Middle frontal gyrus (tissue), 1 donor: ENCODE measurements around the gene PSMD13.
"Not testable (repeated sequence)": the region's sequence is repeated elsewhere in the genome, so short reads cannot be mapped to it uniquely, and the experiment has no call there.

Experiments used
- DNase-seq: peaks from one replicate; pipeline ENCODE4 v3.0.0-alpha.2; 2015; ENCODE audit warnings: low spot score; ENCODE audit errors: extremely low spot score

The PSMD13 gene

DNA sequence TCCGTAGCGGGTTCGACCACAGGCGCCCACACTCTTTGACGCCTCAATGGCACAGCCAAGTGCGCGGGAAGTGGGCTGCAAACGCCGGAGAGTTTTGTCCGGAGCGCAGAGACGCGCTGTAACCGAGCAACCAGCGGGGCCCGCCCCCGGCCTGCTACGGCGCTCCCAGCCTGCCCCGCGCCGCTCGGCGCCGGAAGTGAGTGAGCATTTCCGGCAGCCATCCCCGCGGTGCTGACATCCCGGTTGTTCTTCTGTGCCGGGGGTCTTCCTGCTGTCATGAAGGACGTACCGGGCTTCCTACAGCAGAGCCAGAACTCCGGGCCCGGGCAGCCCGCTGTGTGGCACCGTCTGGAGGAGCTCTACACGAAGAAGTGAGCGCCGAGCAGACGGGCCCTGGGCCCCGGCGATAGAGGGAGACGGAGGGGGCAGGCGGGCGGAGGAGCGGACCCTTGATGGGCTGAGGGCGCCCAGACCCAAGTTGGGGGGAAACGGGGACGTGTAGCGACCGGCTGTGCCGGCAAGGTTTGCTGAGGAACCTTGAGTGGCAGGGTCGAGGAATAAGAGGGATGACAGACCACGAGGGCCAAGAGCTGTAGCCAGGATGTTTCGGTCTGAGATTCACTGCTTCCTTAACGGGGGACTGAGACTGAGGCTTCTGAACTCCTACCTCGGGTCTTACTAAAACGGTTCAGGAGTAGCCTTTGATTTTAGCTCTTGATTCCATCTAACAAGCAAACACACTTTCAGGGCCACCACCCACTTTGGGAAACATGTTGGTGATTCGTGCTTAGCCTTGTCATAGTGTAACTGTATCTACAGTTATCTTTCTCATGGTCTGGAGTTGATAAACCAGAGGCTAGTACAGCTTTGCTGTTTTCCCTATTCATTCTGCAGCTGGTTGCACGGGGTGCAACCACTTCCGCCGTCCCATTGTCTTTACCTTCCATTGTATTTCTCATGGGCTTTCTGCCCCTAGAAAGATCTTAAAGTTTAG is at the start of gene PSMD13:
Gene PSMD13 (plus strand): TSS at position 203 of the 994 bp plus-strand sequence. CDS start 74 bp downstream, at position 277.
- DNase-seq, result peak; percentile 56

DNA sequence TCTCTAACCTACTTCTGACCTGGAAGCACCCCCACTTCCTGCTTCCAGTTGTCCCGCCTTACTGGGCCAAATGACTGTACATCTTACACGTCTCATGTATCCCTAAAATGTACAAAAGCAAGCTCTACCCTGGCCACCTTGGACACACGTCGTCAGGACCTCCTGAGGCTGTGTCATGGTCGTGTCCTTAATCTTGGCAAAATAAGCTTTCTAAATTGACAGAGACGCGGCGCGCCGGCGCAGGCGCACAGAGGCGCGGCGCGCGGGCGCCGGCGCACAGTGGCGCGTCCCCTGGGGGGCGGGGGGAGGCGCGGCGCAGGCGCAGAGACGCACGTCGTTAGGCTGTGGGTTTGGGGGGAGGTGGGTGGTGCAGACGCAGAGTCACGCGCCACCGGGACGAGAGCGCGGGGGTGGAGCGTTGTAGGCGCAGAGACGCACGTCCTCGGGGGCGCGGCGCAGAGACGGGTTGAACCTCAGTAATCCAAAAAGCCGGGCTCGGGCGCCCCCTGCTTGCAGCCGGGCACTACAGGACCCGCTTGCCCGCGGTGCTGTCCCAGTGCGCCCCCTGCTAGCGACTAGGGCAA is 47.5 kb upstream of the PSMD13 start:
- not testable (repeated sequence) for DNase-seq

DNA sequence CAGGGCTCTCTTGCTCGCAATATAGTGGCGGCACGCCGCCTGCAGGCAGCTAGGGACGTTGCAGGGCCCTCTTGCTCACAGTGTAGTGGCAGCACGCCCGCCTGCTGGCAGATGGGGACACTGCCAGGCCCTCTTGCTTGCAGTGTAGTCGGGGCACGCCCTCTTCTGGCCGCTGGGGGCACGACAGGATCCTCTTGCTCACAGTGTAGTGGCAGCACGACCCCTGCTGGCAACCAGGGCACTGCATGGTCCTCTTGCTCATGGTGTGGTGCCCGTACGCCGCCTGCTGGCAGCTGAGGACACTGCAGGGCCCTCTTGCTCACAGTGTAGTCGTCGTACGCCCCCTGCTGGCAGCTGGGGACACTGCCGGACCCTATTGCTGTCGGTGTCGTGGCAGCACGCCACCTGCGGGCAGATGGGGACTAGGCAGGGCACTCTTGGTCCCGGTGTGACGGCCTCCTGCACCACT is 46.9 kb upstream of the PSMD13 start:
- DNase-seq, result not testable (repeated sequence)

DNA sequence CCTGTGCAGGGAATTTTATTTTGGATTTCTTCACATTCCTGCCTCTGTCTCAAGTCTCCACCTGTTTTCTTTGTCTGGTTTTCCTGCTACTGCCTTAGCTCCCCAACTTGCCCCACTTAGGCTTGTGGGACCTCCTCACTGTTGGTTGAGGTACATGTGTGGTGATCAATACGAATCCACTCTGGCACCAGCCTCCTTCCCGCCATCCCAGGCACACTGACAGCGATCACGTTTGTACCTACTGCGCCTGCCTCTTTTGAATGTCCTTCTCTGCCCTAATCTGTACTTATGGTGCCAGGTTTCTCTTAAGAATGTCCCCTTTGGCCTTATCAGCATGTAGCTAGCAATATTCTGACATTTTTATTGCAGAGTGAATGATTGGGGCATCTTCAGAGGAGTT is 46.2 kb upstream of the PSMD13 start:
- DNase-seq, result not testable (repeated sequence)

DNA sequence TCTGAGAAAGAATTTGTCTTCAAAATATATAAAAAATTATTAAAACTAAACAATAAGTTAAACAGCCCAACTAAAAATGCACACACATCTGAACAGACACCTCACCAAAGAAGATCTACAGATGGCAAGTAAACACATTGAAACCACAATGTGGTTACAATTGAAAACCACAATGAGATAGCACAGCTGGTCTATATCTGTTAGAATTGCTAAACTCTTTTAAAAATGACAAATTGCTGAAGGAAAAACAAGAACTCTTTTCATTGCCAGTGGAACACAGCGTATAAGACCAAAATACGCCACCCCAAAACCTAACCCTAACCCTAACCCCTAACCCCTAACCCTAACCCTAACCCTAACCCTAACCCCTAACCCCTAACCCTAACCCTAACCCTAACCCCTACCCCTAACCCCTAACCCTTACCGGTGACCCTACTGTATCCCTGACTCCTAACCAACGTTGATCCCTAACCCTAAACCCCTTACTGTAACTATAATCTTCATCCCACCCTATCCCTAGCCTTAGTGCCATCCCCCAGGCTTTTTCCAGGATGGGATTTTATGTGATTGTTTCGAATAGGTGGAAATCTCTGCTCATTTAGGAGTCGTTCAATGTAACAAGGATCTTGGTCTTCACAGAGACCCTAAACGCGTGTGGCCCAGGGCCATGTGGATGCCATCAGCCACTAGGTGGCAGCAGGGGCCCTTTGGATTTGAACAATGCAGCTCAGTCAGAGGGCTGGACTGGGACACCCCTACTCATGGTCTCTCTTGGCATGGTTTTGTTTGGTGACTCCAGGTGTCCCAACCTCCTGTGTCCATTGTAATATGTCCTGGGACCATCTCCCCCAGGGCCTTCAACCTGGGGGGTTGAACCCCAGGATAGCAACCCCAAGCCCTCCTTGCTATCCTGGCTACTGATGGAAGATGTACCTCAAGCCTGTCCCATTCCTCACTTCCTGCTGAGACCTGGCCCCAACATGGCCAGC is 45.0 kb upstream of the PSMD13 start:
- DNase-seq, result not testable (repeated sequence)

DNA sequence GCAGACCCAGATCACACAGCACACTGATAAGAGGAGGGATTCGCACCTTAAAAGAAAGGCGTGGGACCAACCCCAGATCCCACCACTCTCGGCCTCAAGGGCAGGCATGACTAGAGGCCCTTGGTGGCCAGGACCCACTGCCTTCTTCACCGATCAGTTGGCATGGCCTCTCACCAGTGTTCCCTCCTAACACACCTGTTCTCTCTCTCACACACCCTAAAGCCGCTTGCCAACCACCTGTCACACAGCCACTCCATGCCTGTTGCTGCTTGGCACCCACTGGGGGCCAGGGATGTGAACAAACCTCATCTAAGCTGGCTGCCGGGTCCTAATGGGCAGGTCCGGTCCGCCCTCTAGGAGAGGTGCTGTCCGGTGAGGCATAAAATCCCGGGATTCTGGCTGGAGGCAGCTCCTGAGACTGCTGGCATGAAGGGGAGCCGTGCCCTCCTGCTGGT is 44.1 kb upstream of the PSMD13 start, which contains the start of gene SCGB1C1:
Gene SCGB1C1 (plus strand): TSS at position 405 of the 455 bp plus-strand sequence. CDS start 22 bp downstream, at position 427.
- DNase-seq, result not testable (repeated sequence)

DNA sequence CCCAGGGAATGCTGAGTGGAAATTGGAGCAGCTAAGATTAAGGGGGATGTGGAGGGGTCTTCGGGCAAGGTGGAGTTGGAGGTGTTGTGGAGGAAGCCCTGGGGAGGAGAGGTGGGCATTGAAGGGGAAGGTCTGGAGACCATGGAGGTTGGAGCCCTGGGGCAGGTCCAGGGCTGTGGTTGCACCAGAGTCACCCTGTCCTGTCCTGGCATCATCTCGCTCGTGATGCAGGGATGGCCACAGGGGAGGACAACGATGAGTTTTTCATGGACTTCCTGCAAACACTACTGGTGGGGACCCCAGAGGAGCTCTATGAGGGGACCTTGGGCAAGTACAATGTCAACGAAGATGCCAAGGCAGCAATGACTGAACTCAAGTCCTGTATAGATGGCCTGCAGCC is 43.3 kb upstream of the PSMD13 start:
- not testable (repeated sequence) for DNase-seq

DNA sequence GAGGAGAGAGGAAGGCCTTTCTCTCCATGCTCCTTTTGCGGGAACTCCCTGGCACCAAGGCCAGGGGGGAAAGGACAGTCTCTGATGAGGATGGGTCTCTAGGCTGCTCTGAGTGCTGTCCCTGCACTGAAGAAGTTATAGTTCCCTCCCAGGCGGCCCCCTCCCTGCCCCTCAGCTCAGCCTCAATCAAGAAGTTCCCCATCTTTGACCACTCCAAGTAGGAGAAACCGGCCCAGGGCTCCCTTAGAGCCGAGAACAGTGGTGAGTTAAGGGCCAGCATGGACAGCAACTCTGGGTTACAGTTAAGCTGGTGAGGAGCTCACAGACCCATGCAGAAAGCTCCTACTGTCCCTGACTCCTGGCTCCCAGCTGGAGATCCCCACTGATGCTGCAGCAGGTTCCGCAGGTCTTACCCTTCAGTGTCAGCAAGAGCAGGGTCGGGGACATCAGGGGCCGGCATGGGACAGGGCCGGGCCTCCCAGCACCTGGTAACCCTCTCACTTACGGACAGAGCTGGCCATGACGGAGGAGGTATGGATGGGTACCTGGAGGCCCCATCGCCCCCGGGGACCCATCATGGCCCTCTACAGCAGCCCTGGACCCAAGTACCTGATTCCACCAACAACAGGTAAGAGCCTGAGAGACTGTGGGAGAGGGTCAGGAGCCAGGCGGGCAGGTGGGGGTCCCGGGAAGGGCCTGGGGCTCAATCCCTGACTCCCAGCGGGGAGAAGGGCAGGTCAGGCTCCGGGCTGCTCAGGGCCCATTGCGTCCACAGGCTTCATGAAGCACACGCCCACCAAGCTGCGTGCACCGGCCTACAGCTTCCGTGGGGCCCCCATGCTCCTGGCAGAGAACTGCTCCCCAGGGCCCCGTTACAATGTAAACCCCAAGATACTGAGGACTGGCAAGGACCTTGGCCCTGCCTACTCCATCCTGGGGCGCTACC is 39.7 kb upstream of the PSMD13 start:
- no peak for DNase-seq

DNA sequence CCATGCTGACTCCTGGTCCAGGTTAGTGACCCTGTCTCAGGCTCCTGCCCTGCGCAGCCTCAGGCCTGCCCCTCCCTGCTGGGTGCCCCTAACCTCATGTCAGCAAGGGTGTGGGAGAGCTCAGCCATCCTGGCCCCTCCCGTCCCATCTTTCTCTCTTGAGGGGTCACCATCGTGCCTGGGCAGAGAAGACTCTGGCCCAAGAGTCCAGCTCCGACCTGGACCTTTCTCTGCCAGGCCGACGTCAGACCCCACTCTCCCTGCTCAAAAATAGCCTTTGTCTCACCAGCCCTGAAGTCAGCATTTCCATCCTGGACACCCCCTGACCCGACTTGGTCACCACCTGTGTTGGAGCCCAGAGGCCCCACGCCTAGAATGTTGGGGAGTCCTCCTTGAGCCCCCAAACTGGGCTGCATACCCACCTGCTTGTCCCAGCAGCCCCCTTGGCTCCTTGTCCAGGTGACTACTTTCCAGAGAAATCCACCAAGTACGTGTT is 39.0 kb upstream of the PSMD13 start:
- DNase-seq, result no peak

DNA sequence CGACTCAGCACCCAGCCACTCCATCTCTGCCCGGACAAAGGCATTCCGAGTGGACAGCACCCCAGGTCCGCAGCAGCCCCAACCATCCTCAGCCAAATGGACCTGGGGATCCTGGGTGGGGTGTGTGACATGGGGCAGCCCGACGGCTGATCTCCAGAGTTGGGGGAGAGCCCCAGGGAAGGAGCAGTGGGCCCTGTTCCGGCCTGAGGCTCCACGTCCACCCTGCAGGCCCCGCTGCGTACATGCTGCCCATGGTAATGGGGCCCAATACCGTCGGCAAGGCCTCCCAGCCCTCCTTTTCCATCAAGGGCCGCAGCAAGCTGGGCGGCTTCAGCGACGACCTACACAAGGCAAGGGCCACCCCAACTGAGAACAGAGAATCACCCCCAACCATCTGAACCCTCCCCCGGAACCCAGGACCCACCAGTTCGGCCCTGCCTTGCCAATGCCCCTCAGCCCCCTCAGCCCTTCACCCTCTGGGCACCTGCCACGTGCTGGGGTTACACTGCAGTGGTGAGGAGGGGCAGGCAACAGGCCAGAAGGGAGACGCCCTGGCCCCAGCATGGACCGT is 38.5 kb upstream of the PSMD13 start:
- DNase-seq, result no peak

DNA sequence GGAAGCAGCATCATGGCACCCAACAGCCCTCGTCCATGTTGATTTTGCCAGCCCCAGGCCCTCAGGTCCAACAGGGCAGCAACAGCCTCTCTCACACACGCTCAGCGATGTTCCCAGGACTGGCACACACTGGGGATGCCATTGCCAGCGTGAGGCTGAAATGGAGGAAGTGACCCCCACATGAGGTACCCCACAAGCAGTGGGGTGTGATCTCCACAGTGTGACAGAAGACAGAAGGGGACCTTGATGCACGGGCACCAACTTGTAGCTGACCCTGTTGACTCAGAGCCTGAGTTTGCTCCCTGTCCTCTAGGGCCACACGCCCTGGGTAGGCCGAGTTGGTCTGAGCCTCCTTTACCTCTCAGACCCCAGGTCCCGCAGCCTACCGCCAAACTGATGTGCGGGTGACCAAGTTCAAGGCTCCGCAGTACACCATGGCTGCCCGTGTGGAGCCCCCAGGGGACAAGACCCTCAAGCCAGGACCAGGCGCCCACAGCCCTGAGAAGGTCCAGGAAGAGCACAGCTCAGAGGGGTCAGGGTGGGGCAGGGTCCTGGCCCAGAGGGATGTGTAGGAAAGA is 37.7 kb upstream of the PSMD13 start:
- DNase-seq, result no peak

DNA sequence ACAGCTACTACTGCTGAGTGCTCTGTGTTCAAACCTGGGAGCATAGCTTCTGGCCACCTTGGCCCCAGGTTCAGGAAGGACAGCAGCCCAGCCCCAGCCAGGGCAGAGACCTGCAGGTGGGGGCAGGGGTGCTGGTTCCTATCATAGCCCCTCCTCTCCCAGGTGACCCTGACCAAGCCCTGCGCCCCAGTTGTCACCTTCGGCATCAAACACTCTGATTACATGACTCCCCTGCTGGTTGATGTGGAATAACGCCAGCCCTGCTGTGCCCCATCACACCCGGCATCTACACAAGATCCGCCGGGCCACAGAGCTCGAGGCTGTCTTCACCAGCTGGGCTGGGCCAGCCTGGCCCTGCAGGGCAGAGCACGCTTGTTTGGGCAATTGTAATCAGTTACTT is 37.0 kb upstream of the PSMD13 start:
- no peak for DNase-seq

DNA sequence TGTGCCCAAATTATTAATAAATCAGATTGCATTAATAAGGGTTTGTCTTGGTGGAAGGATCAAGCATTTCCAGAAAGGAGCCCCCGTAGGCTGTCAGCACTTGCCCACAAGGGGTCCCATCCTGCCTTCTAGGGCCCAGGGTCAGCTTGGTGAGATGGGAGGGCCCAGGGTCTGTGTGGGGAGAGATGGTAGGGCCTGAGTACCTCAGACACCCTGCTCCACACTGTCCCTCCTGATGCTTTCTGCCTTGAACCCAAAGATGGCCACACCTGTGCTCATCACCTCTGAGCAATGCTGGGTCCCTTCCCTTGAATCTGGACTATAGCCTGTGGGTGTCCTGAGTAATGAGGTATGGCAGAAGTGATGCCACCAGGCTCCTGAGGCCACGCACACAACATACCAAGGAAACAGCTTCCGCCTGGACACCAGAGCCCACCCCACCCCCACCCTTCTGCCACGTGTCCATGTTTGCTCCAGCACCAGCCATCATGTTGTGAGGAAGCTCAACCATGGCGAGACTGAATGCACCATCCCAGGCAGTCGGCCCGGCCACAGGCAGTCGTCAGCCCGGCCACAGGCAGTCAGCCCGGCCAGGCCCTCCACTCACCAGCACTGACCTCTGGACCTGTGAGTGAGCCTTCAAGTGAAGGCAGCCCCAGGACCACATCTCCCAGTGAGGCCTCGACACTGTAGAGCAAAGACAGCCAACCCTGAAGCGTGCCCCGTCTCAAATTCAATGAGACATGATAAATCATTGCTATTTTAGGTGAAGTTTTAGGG is 36.4 kb upstream of the PSMD13 start:
- no peak for DNase-seq

DNA sequence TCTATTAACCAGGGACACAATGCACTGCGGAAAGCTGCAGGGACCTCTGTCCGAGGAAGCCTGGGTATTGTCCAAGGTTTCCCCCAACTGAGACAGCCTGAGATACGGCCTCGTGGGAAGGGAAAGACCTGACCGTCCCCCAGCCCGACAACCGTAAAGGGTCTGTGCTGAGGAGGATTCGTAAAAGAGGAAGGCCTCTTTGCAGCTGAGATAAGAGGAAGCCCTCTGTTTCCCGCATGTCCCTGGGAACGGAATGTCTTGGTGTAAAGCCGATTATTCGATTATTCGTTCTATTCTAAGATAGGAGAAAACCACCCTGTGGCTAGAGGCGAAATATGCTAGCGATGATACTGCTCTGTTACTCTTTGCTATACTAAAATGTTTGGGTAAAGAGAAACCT is 34.8 kb upstream of the PSMD13 start:
- no peak for DNase-seq

DNA sequence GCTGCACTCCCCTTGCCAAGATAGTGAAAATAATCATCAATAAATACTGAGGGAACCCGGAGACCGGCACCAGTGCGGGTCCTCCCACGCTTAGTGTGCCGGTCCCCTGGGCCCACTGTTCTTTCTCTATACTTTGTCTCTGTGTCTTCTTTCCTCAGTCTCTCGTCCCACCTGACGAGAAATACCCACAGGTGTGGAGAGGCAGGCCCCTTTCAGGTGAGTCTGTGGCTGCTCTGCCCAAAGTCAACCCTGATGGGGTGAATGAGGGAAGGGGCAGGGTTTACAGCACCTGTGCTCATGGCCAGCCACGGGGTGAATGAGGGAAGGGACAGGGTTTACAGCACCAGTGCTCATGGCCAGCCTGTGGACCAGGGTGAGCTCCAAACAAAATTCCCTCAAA is 34.3 kb upstream of the PSMD13 start:
- no peak for DNase-seq

DNA sequence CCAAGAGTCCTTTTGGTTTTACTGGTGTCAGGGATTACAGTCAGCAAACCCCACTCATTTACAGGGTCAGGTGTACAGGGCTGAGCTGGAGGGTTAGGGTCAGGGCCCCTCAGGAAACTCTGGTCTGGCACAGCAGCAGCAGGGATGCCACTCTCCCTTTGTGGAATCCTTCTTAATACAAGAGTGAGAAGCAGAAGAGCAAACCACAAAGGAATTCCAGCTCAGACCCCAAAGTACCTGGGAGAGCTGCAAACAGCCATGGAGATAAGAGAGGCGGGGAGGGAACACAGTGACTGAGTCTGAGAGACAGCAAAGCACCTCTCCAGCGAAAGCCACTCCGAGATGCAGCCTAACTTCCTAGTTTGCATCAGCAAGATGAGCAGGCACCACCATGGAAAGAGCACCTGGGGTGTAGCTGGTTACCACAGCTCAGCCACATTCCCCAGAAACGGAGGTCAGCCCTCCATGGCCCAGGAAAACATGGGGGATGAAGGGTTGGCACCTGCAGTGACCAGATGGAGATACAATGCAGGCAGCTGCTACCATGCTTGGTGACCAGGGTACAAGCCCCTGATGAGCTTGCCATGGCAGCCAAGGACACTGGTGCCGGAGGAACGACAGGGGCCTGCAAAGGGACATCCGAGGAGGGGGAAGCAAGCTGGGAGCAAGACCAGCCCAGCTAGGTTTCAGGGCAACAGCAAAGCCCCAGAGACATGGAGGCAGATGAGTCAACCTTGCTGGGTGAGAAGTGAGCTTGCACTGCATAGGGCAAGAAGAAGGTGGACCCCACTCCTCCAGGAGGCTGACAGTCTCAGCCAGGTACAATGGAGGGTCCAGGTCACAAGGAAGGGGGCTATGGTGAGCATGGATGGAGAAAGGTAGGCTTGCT is 33.5 kb upstream of the PSMD13 start:
- DNase-seq, result no peak

DNA sequence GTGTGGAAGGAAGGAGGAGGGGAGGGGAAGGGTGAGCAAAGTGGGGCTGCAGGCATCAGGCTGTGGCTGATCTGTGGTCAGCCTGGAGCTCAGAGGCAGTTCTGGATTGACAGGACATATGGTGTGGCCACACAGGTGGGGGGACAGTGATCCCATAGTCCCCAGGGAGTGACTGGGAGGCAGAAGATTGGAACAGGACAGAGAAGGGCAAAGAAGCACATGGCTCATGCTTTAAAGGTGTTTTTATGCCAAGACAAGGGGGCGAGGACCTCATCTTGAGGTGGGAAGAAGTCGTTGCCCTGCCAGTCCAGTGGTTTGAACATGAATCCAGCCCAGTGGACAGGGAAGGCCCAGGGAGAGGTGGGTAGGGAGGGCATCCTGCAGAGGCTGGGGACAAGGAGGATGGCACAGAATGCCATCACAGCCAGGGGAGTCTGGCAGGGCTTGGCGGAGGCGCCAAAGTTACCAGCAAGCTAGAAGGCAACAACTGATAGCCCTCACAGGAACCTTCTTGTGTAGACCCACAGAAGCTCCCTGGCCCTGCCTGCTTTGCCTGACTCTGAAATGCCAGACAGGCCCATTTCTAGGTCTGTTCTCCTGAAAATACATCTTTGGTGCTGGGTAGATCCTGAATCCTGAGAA is 32.7 kb upstream of the PSMD13 start:
- DNase-seq, result no peak
